AG04450 (cell line): Measurements from ENCODE around the gene EHMT1. TPM values are rescaled to one million over a fixed set of nuclear protein-coding genes. Genes with fewer than 3 reads are reported as not detected.

ENCODE experiments used
- CTCF ChIA-PET: fragments of 300-600, 350-600 bp; formaldehyde crosslinking; extraction: SDS; loops from one replicate; lab custom pipeline; 2022; ENCODE audit warnings: antibody characterized with exemption, inconsistent platforms; lab: Charles Lee
- POLR2A ChIA-PET: fragments of 350-600 bp; formaldehyde crosslinking; extraction: SDS; loops from one replicate; lab custom pipeline; 2021; ENCODE audit warnings: antibody characterized with exemption, inconsistent platforms; lab: Yijun Ruan, JAX
- DNase-seq: peaks from one replicate; pipeline ENCODE4 v3.0.0-alpha.2; 2011; ENCODE audit warnings: low read depth, low spot score
- H3K27ac ChIP-seq: one replicate; pipeline ENCODE4 v1.5.1; 2012; ENCODE audit warnings: low read depth, low read length, control low read depth
- H3K27me3 ChIP-seq: one replicate; pipeline ENCODE4 v1.6.0; 2012; ENCODE audit warnings: low read length; ENCODE audit not compliant: control insufficient read depth, insufficient read depth
- H3K4me3 ChIP-seq: 2 replicates; pipeline ENCODE4 v1.5.1; 2011; ENCODE audit warnings: mild to moderate bottlenecking, low read depth, low read length, control low read depth
- H3K9me3 ChIP-seq: 2 replicates; pipeline ENCODE4 v1.5.1; 2012; ENCODE audit warnings: low read length; ENCODE audit not compliant: control insufficient read depth, insufficient read depth
- polyA plus RNA-seq: library from polyadenylated mRNA; depleted of rRNA; stranded (reverse); fragments of >200 nt; gene quantifications from 2 replicates; pipeline ENCODE4 v1.2.3, GENCODE V29; 2011
- TF ChIP-seq, protein P1 (sequence below): IDR thresholded peaks from 2 replicates; pipeline ENCODE4 v1.5.1; 2011; ENCODE audit warnings: low read depth, low read length, control low read depth, inconsistent platforms

The EHMT1 gene
- polyA plus RNA-seq, 1 experiment: 26.1 TPM

DNA sequence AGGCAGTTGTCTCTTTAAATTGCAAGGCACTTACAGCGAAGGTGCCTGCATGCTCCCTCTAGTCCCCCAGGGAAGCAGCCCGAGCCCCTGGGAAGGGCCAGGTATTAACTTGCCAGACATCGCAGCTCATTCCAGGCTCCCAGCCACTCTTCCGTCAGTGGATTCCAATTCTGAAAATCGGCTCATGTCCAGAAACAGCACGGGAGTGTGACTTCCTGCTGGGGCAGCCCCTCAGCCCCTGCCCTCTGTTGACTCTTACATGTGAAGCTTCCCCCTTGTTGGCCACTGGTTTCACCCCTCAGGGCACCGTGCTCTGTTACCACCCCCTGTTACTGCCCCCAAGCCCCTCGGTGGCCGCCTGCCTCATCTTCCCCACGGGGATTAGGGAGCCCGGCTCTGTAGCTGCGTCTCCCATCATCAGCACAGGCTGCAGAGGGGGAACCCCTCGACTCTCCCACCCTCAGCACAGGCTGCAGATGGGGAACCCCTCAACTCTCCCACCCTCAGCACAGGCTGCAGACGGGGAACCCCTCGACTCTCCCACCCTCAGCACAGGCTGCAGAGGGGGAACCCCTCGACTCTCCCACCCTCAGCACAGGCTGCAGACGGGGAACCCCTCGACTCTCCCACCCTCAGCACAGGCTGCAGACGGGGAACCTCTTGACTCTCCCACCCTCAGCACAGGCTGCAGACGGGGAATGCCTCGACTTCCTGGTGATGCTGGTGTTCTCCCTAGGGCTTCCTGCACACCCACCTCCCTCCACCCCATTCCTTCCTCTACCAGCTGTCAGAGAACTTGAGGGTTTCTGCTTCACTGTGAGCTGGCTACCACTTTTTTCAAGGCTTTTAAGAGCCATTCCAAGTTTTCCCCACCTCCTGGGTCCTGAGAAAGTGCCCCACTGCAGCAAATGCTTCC is 247.7 kb downstream of the EHMT1 start:
- H3K27me3 ChIP-seq: no peaks in the 10 kb centered on the region
- ChIA-PET POLR2A (no interaction called here), CTCF (no interaction called here)
- TF ChIP-seq, protein P1, sequence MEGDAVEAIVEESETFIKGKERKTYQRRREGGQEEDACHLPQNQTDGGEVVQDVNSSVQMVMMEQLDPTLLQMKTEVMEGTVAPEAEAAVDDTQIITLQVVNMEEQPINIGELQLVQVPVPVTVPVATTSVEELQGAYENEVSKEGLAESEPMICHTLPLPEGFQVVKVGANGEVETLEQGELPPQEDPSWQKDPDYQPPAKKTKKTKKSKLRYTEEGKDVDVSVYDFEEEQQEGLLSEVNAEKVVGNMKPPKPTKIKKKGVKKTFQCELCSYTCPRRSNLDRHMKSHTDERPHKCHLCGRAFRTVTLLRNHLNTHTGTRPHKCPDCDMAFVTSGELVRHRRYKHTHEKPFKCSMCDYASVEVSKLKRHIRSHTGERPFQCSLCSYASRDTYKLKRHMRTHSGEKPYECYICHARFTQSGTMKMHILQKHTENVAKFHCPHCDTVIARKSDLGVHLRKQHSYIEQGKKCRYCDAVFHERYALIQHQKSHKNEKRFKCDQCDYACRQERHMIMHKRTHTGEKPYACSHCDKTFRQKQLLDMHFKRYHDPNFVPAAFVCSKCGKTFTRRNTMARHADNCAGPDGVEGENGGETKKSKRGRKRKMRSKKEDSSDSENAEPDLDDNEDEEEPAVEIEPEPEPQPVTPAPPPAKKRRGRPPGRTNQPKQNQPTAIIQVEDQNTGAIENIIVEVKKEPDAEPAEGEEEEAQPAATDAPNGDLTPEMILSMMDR: no peak
- H3K9me3 ChIP-seq: no peaks in the 10 kb centered on the region; the same call in 1 of the 2 replicates
- no peak overlapping the region for H3K27ac ChIP-seq
- no peak overlapping the region for H3K4me3 ChIP-seq
- DNase-seq: no peak

DNA sequence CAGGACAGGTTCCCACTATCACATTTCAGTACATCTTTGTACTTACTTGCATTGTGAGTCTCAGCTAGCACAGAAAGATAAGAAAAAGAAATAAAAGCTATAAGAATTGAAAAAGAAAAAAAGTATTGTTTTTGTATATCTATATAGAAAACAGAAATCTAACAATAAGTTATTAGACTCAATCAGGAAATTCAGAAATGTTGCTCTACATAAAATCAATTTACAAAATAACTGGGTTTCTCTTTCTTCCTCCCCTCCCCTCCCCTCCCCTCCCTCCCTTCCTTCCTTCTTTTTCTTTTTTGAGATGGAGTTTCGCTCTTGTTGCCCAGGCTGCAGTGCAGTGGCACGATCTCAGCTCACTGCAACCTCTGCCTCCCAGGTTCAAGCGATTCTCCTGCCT is 251.6 kb downstream of the EHMT1 start:
- no peak for DNase-seq
- Histone ChIP-seq H3K4me3 (no peak overlapping the region), H3K27ac (no peak overlapping the region), H3K9me3 (peaks cover 7% of the 10 kb centered on the region; the same call in 1 of the 2 replicates), H3K27me3 (no peaks in the 10 kb centered on the region)
- ChIA-PET POLR2A (no interaction called here), CTCF (no interaction called here)
- TF ChIP-seq, protein P1: no peak

DNA sequence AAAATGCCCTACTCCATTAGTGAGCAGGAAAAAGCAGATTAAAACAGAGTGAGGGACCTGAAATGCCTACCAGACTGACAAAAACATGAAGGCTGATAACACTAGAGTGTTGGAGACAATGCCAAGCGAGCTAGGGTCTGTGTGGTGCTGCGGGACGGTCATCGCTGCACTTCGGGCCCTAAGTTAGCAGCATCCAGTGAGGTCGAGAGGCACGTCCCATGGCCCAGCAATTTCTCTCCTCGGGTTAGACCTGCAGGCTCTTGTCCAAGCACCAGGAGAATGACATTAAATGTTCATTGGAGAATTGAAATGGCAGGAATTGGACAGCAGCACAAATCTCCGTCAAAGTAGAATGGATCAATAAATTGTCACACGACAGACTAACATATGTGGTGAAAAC is 253.5 kb downstream of the EHMT1 start:
- Histone ChIP-seq H3K9me3 (peaks cover 20% of the 10 kb centered on the region; the same call in 1 of the 2 replicates), H3K27me3 (peaks cover 2% of the 10 kb centered on the region), H3K27ac (no peak overlapping the region), H3K4me3 (no peak overlapping the region)
- TF ChIP-seq, protein P1: no peak
- no peak for DNase-seq
- POLR2A ChIA-PET: no interaction called here
- CTCF ChIA-PET: no interaction called here

DNA sequence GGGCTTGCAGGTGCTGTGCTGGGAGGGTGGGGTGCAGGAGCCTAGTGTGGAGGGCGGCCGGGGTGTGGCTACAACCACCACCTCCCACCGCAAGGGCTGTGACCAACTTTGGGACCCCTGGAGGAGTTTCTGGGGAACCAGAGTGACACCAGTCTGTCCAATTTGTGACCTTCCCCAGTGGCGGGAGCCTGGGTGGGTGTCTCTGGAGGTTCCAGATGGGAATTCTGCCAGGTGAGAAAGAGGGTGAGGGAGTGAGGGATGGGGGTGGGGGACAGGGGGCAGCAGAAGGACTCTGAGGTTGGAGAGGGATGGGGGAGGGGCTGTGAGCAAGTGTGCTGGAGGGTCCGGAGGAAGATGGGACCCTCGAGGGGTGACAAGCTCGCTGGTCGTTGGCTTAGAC is 254.6 kb downstream of the EHMT1 start:
- Histone ChIP-seq H3K9me3 (peaks cover 20% of the 10 kb centered on the region; the same call in 1 of the 2 replicates), H3K27me3 (peaks cover 2% of the 10 kb centered on the region), H3K4me3 (no peak overlapping the region), H3K27ac (no peak overlapping the region)
- CTCF ChIA-PET: no interaction called here
- no peak for DNase-seq
- TF ChIP-seq, protein P1: no peak
- POLR2A ChIA-PET: no interaction called here

DNA sequence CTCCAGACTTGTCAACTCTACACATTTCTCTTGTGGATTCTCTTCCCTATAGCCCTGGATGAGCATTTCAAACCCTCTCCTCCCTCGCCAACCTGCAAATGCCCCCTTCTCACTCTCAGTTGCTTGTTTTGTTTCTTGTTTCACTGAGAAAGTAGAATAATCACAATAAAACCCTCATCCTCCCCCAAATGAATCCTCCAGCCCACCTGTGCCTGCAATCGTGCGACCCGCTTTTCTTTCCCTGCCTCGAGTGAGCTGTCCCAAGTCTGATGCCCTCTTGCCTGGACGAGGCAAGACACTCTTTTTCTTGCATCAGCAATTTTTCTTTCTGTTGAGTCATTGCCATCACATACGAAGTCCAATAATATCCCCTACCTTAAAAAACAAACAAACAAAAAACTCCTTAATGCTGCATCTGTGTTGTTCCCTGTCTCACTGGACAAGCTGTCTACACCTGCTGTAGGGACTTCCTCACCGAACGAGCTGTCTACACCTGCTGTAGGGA is 255.1 kb downstream of the EHMT1 start:
- Histone ChIP-seq H3K9me3 (peaks cover 22% of the 10 kb centered on the region; the same call in 1 of the 2 replicates), H3K27ac (no peak overlapping the region), H3K4me3 (no peak overlapping the region), H3K27me3 (peaks cover 2% of the 10 kb centered on the region)
- TF ChIP-seq, protein P1: no peak
- ChIA-PET CTCF (no interaction called here), POLR2A (no interaction called here)
- no peak for DNase-seq
